Activated CD8-positive, alpha-beta memory T cell treated with anti-CD3 and anti-CD28 coated beads for 48 hours (primary cell): ENCODE measurements around the gene C16orf46.
A peak's percentile ranks its signal among the peaks of the same experiment; 100 is the strongest.

Experiments
- DNase-seq, 3 experiments: peaks; one replicate each; pipeline ENCODE4 v3.0.0-alpha.2; 2020; ENCODE audit warnings: low read depth in 2 of 3, low spot score in 2 of 3

C16orf46 gene

DNA sequence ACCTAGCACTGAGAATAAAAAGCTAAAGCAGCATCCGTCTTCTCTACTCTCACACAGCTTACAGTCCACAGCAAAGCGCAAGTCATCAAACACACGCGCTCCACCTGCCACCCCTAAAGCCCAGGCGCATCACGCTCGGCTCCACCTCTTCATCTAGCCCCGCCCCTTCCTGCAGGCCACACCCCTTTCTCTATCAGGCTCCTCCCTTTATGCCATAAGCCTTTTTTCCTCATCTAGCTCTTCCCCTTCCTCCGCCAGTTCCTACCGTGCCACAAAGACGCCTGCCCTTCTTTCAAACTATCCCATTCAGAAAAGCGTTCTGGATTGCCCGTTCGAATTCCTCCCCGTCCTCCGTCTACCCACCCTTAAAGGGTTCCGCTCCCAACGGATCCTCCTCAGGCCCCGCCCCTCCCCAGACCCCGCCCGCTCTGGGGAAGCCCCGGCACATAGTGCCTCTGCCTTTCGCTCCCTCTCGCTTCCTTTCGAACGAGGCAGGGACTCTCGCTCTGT is 417 bp downstream of the C16orf46 start:
- peak; percentile 68 to 93 (median 91) for DNase-seq

DNA sequence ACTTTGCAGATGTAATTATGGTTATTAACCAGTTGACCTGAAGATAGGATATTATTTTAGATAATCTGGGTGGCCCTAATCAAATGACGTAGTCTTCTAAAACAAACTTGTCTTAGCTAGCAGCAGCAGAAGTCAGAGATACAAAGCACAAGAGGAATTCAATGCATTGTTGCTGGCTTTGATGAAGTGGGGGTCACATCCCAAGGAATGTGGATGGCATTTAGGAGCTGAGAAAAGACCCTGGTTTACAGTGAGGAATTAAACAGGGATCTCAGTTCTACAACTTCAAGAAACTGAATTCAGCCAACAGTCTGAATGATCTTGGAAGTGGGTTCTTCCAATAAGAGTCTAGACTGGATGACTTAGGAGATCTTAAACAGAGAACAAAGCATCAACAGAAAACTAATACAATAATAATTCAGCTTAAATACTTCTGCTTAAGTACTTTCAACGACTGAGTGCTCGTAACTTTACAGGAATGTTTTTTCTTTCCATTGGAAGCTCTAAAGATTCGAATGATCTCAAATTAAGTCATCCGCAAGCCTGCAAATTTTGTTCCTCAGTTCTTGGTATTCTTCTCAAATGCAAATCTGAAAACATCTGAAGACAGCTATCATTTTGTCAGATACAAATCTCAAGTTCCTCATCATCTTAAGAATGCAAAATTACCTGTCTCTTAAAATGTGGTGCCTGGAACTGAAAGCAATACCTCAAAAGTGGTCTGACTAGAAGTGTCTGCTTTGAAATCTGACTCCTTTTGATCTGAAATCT is 3.3 kb downstream of the C16orf46 start:
- no peak for DNase-seq

DNA sequence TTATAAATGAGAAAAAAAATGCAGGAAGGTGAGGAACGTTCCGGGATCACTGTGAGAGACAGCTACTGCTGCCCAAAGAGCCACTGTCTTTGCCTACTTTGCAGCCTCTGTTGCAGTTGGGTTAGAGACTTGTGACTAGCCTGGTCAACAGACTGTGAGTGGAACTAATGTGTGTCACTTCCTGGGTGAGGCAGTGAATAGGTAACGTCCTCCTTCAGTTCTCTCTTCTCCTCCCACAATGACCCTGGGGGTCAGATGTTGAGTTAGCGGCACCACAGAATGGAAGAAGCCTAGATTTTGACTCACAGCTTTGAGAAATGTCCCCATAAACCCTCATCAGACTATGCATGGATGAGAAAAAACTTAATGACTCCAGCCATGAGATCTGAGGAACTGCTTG is 5.2 kb downstream of the C16orf46 start:
- no peak for DNase-seq

DNA sequence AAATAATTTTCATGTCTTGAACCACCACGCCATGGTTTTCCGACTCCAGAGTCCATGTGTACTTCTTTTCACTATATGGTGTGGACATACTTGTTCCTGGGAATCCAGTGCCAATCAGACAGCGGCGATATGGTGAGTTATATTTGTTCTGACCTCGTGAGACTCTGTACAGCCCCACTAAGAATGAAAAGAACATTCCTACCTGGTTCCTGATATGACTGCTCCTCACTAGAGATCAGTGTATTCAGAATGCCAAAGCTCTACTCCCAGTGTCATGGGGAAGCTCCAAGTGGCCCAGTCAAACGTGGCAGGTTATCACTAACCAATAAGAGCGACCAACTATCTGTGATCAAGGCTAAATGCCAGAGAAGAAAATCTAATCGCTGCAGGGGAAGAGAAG is 6.1 kb downstream of the C16orf46 start:
- no peak for DNase-seq

DNA sequence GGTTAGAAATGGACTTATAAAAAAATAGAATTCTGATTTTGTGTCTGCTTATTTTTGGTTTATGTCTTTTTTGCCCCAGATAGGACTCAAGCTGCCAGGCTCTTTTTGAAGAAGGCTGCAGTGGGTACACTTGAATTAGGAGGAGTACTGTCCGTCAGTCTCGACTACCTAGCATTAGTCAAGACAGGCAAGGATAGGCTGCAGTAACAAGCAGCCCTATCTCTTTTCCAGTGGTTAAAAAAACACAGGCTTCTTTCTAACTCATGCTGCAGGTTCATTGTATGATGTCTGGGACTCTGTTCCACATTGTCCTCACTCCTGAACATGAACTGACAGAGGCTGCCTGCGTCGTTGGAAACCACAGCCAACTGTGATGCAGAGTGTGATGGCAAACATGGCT is 8.0 kb downstream of the C16orf46 start:
- no peak for DNase-seq

DNA sequence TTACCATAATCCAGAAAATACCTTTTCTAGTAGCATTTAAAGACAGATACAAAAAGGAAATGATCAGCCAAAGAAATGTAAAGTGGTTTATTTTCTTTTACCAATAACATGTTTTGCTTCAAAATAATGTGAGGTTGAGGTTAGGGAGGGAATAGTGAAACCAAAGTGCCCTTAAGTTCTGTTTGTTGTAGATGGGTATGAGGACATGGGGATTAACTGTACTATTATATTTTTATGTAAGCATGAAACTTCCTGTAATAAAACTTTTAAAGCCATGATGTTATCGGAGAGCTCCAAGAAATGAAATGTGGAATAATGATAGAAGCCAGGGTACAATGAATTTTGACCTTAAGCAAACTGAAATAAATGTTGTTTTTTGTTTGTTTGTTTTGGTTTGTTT is 9.9 kb downstream of the C16orf46 start:
- no peak for DNase-seq

DNA sequence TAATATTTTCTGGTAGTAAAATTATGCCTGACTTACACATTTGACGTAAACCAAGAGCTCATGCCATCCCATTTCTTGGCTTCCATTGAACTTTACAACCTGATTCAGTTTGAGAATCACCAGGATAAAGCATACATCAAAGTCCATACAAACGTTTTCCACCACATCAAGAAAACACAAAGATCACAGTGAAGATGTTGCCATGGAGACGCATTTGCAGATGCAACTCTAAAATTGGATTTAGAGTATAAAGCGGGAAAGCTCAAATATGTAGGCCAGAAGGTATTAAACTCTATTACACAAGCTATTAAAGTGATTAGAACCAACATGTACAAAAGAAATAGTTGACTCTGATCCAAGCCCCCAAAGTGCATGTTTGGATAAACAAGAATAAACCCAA is 10.4 kb downstream of the C16orf46 start:
- no peak for DNase-seq

DNA sequence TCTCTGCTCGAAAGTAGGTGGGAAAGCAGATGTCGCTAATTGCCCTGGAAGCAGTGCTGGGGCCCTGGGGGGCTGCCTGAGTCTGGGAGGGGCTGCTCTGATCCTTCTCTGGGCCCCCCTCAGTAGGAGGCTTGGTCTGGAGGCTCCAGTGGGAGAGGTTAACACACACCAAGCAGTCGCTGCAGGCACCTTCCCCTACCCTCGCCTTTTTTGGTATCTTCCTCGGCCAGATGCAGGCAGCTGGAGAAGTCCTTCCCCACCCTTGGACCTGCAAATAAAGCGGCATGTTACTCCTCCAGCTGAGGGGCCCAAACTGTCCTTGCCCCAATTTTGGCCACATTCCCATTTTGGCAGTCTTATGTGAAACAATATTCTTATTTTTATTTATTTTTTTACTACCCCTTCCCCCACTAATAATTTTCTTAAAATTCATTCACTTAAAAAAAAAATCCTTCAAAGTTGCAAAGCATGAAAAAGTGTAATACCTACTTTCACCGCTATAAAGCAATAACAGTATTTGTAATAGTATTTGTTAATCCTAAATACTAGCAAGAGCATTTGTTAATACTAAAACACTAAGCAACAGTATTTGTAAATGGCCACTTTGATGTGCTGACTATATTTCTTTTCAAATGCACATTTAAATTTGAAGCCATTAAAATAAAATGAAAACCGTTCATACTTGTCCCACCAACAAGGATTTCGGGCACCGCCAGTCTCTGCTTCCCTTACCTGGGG is 15.0 kb downstream of the C16orf46 start:
- DNase-seq: no peak

DNA sequence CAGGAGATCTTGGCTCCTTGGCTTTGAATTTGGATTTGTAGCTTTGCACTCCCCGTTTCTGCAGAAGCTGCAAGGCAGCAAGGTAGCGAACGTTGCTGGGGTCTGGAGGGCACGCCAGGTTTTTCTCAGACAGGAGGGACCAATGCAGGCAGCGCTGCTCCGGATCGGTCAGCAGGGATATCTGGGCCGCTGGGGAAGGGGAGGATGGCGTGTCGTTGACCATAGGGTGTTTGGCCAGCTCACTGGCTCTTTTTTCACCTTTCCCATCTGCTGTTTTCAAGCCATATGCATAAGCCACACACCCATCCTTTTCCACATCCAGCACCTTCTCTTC is 15.8 kb downstream of the C16orf46 start:
- DNase-seq: no peak

DNA sequence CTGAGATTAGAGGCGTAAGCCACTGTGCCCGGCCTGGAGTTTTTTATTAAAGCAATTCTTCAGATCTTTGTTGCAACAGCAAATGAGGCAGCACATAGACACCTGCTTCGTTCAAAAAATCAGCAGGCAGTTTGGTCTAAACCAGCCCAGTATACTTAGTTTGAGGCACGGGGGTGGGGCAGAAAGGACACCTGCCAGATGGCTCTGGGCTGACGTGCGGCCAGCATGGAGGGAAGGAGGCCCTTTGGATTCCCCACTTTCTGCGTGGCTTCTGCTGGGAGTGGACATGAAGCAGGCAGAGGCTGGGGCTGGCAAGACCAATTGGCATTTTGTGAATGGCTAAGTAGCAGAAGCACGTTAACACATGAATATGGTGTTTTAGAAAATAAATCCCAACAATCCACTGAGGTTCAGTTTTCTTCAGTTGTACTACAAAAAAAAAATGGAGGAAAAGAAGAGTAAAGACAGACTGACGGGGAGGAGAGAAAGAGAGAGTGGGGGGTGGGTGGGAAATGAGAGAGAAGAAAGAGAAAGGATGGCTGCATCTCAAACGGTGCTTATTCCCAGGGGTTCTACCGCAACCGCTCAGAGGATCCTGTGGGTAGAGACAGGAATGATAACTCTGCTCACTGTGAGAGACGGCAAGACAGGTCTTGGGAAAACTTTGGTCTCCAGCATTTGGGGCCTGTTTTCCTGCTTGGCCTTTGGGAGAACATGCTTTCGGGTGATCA is 16.3 kb downstream of the C16orf46 start:
- DNase-seq: no peak

DNA sequence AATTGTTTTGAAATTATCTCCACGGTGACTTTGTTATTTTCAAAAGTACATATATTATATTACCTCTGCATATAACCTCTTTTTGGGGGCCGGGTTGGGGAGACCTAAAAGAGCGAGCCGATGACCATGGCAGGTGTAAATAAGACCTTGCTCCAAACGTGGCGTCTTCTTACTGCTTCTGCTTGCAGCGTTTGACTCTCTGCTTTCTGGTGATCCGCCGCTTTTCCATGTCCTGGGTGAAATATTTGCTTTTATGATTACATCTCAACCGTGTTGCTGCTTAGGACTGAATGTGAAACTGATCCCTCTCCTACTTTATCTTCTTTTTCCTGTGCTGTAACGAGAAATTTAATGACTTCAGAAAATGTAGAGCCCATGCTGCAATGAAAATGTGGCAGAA is 23.3 kb downstream of the C16orf46 start:
- DNase-seq: no peak

DNA sequence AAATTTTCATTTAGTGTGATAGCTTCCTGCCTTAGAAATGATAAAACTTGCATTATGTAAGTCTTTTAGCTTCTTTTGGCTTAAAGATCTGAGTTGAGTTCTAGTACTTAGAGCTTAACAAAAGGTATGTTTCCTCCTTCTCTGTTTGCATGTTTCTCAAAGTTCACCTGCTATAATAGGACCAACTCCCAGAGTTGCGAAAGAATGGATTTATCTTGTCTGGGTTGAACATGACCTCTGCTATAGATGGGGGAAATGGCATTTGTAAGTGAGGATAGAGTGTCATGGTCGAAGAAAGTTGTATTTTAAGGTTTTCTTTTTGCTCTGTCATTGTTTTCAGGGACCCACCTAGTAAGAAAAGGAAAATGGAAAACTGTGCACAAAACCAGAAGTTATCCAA is 34.2 kb downstream of the C16orf46 start:
- DNase-seq: no peak

DNA sequence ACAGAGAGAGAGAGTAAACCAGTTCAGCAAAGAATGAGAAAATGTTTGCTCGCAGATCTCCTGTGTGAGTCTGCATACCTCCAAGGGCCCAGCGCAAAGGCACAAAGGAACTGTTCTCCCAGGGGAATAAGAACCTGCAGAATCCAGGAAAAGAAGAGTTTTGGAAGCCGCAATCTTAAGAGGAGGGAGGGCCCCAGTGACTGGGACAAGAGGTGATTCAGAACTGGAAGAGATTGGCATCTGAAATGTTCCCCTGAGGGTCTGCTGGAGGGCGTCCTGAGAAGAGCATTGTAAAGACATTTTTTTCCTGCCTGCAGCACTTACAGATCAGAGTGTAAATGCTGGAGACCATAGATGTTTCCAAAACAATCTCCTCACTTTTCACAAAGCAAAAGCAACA is 35.3 kb downstream of the C16orf46 start:
- DNase-seq: no peak

DNA sequence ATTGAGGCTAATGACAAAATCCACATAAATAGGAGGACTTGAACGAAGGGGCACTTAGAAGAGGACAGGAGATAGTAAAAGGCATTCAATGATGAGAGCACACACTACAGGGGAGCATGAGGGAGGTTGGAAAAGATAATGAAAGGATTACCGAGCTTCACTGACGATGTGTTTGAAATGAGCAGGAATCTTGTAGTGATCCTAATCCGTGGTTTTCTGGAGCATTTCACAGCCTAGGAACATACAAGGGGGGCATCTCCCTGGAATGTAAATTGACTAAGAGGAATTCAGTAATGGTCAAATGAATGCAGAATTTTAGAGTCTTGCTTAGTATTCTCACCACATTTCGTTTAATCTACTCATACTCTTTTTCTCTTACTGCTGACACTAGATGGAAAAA is 36.2 kb downstream of the C16orf46 start:
- DNase-seq: no peak

DNA sequence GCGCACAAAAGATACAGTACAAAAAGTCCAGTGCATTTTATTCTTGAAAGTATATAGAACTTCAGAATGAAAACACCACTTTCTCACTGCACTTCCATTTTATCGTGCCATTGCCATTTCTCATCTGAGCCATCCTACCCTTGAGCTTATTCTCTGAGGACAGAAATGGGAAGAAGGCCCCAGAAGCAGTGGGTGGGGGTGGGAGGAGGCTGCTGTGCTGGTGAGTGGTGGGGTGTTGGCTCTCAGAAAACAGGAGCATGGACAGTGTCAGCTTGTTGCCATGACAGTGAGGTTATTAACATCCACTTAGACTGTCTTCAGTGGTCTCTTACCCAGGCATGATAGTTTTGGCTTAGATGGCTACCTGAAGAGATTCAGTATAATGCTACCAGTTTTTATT is 36.9 kb downstream of the C16orf46 start:
- DNase-seq: no peak

DNA sequence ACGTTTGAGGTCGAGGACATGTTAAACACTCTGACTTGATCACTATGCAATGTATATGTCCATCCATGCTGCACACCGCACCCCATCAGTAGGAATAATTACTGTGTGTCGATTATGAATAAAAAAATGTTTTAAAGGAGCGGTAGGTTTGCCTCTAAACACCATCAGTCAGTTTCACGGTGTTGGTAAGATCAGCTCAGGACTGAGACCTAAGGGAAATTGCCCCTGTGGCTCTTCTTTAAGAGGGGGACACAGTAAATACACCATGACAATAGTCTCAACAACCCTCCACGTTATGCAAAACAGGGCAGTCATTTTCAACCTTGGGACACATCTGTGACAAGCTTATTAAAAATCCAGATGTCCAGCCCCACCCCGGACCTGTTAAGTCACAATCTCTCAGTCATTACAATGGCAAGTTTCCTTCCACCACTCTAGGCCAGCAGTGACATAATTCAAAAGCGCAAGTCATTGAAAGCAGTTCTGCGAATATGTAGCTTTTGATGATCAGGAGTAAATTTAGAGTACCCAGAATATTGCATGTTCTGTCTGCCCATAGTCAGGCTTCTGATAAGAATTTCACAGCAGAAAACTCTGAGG is 40.2 kb downstream of the C16orf46 start:
- DNase-seq: no peak

DNA sequence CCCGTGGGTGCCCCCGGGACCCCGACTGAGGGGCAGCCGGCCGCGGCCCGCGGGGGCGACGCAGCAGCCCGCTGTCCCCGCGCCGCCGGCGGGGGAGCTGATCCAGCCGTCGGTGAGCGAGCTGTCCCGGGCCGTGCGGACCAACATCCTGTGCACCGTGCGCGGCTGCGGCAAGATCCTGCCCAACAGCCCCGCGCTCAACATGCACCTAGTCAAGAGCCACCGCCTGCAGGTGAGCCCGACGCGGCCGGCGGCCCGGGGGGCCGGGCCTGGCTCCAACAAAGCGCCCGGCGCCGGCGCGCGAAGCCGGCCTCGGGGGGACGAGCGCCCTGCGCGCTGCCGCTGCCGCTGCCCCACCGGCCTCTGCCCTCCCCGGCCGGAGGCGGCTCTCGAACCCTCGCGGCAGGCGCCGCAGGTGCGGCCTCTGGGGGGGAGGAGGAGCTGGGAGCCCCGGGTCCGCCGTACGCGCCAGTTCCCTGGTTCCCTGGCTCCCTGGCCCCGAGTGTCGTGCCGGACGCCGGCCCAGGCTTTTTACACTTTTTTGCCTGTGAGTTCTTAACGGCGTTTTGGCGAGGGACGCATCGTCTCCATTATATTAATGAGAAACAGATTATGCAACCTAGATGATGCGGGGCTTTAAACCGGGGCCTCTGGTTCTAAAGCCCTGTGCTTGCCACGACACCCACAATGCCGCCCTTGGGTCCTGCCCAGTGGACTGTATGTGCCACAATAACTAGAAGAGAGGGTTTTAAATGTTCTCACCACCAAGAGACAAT is 40.9 kb downstream of the C16orf46 start:
- DNase-seq: peak in 2 of 3 experiments; percentile 12 to 16

DNA sequence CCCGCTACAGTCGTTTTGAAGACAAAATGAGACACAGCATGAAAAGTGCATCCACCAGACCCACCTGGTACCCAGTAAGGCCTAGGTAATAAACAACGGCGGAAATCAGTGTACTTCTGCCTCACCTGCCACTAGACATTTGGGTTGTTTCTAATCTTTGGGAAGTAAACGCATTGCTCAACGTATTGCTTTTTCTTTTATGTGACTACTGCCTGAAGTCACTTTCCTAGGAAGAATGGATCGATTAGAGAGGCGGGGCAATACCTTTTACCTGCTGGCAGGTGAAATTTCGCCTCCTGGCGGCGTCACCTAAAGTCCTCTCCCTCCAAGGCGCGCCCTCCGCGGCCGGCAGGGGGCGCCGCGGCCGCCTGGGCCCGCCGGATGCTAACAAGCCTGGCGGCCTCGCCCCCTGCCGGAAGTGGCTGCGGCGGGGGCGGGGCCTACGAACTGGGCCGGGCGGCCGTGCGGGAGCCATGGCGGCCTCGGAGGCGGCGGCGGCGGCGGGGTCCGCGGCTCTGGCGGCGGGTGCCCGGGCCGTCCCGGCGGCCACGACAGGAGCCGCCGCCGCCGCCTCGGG is 41.6 kb downstream of the C16orf46 start, which contains the start of gene ATMIN:
Gene ATMIN (plus strand): TSS at position 445 of the 577 bp plus-strand sequence. CDS start 29 bp downstream, at position 474.
- peak; percentile 62 to 74 (median 73) for DNase-seq

DNA sequence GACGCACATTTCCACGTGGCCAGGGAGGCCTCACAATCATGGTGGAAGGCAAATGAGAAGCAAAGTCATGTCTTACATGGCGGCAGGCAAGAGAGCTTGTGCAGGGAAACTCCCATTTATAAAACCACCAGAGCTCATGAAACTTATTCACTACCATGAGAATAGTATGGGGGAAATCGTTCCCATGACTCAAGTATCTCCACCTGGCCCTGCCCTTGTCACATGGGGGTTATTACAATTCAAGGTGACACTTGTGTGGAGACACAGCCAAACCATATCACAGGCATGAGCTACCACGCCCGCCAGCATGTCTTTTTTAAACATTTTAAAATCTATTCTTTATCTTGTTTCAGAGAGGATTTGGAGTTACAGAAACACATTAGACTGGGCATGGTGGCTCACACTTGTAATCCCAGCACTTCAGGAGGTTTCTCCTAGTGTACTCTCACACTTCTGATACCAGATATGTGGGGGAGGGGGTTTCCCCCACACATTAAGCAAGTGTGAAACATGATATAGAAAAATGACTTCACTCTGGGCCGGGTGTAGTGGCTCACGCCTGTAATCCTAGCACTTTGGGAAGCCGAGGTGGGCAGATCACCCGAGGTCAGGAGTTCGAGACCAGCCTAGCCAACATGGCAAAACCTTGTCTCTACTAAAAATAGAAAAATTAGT is 47.0 kb downstream of the C16orf46 start:
- DNase-seq: no peak

DNA sequence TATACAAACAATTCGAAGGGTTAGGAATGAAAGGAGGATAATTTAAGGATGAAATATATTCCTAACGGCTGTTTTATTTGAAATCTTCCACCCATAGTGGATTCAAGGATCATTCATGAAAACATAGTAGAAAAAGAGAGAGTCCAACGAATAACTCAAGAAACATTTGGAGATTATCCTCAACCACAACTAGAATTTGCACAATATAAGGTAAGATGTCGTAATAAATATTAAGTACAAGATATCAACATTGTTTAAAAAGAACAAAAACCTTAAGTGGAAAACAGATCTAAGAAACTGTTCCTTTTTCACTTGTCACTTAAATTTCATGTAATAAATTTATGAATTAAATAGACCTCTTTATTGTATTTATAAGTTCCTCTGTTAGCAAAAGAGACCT is 50.6 kb downstream of the C16orf46 start:
- no peak for DNase-seq
